SW480 (cell line): ENCODE results near the gene SMG1.

Experiments
- DNase-seq: peaks from one replicate; pipeline ENCODE4 v3.0.0-alpha.2; 2016; ENCODE audit warnings: low spot score

Gene SMG1

GRCh38 chr16:18846416-18846815 lies 79.8 kb downstream of the SMG1 start:
- no peak for DNase-seq

DNA sequence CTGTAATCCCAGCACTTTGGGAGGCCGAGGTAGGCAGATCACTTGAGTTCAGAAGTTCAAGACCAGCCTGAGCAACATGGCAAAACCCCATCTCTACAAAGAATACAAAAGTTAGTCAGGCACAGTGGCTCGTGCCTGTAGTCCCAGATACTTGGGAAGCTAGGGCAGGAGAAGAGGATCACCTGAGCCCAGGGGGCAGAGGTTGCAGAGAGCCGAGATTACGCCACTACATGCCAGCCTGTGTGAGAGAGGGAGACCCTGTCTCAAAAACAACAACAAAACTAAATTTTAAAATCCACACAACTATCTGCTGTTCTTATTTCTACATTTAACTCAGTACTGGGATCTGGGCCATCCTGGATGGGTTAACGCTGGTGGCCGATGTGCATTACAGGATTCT lies 83.6 kb downstream of the SMG1 start:
- DNase-seq = no peak

- DNase-seq = no peak
These were observed 84.2 kb downstream of the SMG1 start for GRCh38 chr16:18841833-18842525.

- no peak for DNase-seq
These were observed 86.7 kb downstream of the SMG1 start for GRCh38 chr16:18839555-18839954.

DNA sequence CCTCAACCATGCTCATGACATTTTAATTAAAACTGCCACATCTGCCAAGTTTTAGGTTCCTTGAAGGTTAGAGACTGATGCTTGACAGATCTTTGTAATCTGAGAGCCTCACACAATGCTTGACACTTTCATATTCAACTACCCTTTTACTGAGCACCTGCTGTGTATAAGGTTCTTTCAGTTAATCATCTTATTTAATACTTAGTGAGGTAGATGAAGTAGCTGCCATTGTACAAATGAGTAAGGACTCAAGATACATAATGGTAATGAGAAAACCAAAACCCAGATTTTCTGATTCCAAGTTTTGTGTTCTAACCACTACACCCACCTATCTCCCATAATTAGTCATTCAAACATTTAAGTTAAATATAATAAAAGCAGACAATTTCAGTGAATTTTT lies 89.5 kb downstream of the SMG1 start:
- DNase-seq = no peak

DNA sequence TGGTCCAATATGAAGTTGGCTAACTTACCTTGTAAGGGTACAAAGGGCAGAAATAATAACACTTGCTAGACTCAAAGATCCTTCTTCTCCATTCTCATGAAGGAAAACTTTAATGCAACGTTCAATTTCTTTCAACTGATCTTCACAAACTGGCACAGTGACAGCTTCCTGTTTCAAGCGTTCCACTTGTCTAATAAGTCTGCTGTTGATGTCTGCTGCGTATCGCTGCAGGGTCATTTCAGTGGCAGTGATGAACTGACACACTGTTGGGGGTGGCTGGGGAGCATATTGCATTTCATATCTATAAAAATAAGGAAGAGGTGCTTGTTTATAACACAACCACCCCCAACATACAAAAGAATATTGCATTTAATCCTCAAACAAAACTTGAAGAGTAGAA lies 91.3 kb downstream of the SMG1 start:
- DNase-seq = no peak

GRCh38 chr16:18833707-18834505 lies 92.3 kb downstream of the SMG1 start:
- DNase-seq = no peak

DNA sequence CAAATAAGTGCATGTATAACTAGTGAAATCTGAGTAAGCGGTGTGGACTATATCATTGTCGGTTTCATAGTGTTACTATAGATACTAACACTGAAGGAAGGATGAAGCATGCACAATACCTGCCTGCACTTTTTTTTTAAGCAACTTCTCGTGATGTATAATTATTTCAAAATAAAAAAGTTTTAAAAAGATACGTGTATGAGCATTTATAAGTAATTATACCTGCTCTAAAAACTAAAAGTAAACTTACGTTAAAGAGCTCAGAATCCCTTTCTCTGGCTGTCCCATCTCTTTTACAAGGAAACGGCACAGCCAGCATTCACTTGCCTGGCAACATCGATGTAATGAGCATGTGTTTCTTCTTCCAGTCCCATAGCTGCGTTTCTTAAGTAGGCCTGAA lies 93.6 kb downstream of the SMG1 start:
- DNase-seq = no peak

GRCh38 chr16:18832006-18832405 lies 94.2 kb downstream of the SMG1 start:
- DNase-seq = no peak

GRCh38 chr16:18829251-18829650 lies 97.0 kb downstream of the SMG1 start:
- no peak for DNase-seq

- no peak for DNase-seq
These were observed 98.3 kb downstream of the SMG1 start for GRCh38 chr16:18827890-18828289.

- no peak for DNase-seq
These were observed 109.9 kb downstream of the SMG1 start for GRCh38 chr16:18816286-18816685.

DNA sequence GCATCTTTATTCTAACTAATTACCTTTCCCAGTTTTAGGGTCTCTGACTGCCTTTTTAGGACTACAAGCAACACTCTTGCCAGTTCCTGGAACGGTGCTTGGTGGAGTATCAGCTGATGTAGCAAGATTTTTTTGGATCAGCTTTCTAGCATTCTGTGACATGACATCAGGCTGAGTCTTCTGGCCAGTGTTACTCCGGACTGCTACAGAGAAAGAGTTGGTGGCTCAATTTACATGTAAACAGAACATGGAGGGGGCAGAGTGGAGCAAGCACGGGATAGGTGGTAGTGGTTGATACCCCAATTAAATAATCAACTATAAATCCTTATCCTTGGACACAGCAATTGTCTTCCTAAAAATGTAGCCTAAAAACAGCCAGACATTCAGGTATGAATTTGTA lies 114.3 kb downstream of the SMG1 start:
- DNase-seq = no peak

DNA sequence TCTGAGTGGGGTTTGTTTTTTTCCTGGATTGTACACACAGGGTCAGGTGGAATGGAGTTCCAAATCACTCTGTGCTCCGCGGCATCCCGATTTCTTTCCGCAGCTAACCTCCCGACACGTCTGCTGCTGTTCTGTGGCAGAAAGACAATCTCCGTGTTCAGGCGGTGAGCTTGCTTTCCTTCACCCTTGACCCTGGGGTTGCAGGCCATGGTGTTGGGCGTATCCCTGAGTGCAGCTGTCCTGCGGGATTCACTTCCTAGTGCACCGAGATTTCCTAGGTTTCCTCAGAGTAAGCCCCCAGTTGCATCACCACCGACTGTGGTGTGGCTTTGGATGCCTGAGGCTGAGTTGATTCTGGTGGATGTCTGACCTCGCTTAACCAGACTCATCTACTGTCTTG lies 117.0 kb downstream of the SMG1 start:
- no peak for DNase-seq

DNA sequence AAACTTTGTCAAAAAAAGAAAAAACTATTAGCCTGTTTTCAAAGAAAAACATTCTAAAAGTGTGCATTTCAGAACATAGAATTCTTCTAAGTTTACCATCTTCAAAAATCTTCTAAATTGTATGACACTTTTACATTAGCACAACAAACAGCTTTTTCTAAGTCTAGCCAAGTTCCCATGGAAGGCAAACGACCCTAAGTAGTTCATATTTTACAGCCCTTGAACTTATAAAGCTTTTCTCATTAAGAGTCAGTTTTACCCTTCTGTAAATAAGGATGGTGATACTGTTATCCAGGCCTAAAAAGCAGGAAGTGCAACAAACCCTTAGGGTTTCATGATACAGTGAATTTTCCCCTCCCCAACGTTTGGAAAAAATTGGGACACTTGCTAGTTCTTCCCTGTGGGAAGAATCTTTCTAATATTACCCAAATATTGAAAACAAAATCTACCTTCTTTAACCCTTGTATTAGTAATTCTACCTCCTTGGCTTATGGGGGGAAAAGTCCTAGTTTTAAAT lies 120.9 kb downstream of the SMG1 start:
- no peak for DNase-seq

DNA sequence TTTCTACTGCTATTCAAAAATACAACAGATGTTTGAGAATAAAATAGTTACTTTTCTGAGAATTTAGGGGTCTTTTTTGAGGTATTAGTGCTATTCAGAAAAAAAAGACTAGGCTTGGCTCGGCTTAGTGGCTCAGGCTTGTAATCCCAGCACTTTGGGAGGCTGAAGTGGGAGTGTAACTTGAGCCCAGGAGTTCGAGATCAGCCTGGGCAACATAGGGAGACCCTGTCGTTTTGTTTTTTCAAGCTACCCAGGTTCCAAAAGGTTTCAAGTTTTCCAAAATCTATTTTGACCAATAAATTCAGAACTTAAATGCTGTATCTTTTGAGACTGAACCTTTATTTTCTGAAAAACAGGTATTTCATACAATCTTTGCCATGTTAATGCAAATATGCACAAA lies 121.7 kb downstream of the SMG1 start:
- DNase-seq = no peak

GRCh38 chr16:18803569-18804462 lies 122.4 kb downstream of the SMG1 start:
- DNase-seq = no peak

- DNase-seq = no peak
These were observed 123.4 kb downstream of the SMG1 start for GRCh38 chr16:18802767-18803343.

GRCh38 chr16:18801145-18801972 lies 124.8 kb downstream of the SMG1 start, which contains the start of gene ARL6IP1:
TSS of gene ARL6IP1 (minus strand) at chr16:18801549. CDS start at chr16:18801466, 83 bp downstream.
- peak; percentile 99 for DNase-seq

DNA sequence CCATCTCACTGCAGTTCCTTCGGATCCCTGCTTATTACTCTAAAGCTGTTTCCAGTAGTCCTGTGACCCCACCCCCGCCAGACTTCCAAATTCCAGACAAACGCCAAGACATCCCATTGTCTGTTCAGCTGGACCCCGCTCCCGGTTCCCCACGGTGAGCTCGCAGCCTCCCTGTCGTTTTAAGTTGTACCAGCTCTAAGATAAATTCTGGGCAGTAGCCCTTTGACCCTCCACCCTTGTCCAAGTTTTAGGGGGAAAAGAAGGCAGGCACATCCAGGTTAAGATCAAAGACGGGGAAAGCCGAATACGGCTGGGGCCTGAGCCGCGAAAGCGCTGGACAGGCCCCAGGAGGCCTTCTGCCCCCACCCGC lies 125.4 kb downstream of the SMG1 start:
- DNase-seq = peak; percentile 21

- DNase-seq = no peak
These were observed 125.9 kb downstream of the SMG1 start for GRCh38 chr16:18800293-18800692.
